Measurements from ENCODE around the gene PRKAG2.

Gene PRKAG2

GRCh38 chr7:151876899-151877777, at the start of gene PRKAG2:
TSS of gene PRKAG2 (minus strand) at chr7:151877115. CDS start at chr7:151876620, 495 bp downstream.
- peak within 1 kb of the TSS; percentile 61 for H3K4me3 ChIP-seq (ENCODE audit: low read depth, low read length)
- in situ Hi-C loops (cut with HindIII; ENCODE audit: low sequenced_read_pairs): no loop called here
- TF ChIP-seq CTCF (IDR thresholded peaks at IDR 0.05; ENCODE audit: low read depth, low read length, missing control alignments): no peak
- DNase-seq (ENCODE audit: low read depth): no peak

GRCh38 chr7:151926336-151926712, 49.4 kb upstream of the PRKAG2 start:
- no peak for DNase-seq (ENCODE audit: low read depth)
- in situ Hi-C loops (cut with HindIII; ENCODE audit: low sequenced_read_pairs): no loop called here
- no peak for TF ChIP-seq CTCF (IDR thresholded peaks at IDR 0.05; ENCODE audit: low read depth, low read length, missing control alignments)
- no peak overlapping the region for H3K4me3 ChIP-seq (ENCODE audit: low read depth, low read length)

- DNase-seq (ENCODE audit: low read depth): no peak
- H3K4me3 ChIP-seq (ENCODE audit: low read depth, low read length): no peak overlapping the region
- no peak for TF ChIP-seq CTCF (IDR thresholded peaks at IDR 0.05; ENCODE audit: low read depth, low read length, missing control alignments)
- in situ Hi-C loops (cut with HindIII; ENCODE audit: low sequenced_read_pairs): no loop called here
Measured at GRCh38 chr7:151925446-151926335, 48.8 kb upstream of the PRKAG2 start.

- in situ Hi-C loops (cut with HindIII; ENCODE audit: low sequenced_read_pairs): no loop called here
- DNase-seq (ENCODE audit: low read depth): no peak
- TF ChIP-seq CTCF (IDR thresholded peaks at IDR 0.05; ENCODE audit: low read depth, low read length, missing control alignments): no peak
- no peak overlapping the region for H3K4me3 ChIP-seq (ENCODE audit: low read depth, low read length)
Measured at GRCh38 chr7:151924508-151924907, 47.6 kb upstream of the PRKAG2 start.

GRCh38 chr7:151924001-151924400, 47.1 kb upstream of the PRKAG2 start:
- DNase-seq (ENCODE audit: low read depth): no peak
- in situ Hi-C loops (cut with HindIII; ENCODE audit: low sequenced_read_pairs): no loop called here
- no peak overlapping the region for H3K4me3 ChIP-seq (ENCODE audit: low read depth, low read length)
- TF ChIP-seq CTCF (IDR thresholded peaks at IDR 0.05; ENCODE audit: low read depth, low read length, missing control alignments): no peak

- in situ Hi-C loops (cut with HindIII; ENCODE audit: low sequenced_read_pairs): no loop called here
- no peak for DNase-seq (ENCODE audit: low read depth)
- no peak overlapping the region for H3K4me3 ChIP-seq (ENCODE audit: low read depth, low read length)
- TF ChIP-seq CTCF (IDR thresholded peaks at IDR 0.05; ENCODE audit: low read depth, low read length, missing control alignments): no peak
Measured at GRCh38 chr7:151923097-151923876, 46.4 kb upstream of the PRKAG2 start.
